ENCODE data around the gene TMEM97.

TMEM97 gene

GRCh38 chr17:28318759-28319597 is at the start of gene TMEM97 (continued):
- TF ChIP-seq AEBP2 (tag by site-specific recombination; IDR thresholded peaks at IDR 0.05; ENCODE audit: borderline replicate concordance), result no peak
- no peak for TF ChIP-seq ZNF624 (tag by site-specific recombination; IDR thresholded peaks at IDR 0.05)
- TF ChIP-seq, protein P1, sequence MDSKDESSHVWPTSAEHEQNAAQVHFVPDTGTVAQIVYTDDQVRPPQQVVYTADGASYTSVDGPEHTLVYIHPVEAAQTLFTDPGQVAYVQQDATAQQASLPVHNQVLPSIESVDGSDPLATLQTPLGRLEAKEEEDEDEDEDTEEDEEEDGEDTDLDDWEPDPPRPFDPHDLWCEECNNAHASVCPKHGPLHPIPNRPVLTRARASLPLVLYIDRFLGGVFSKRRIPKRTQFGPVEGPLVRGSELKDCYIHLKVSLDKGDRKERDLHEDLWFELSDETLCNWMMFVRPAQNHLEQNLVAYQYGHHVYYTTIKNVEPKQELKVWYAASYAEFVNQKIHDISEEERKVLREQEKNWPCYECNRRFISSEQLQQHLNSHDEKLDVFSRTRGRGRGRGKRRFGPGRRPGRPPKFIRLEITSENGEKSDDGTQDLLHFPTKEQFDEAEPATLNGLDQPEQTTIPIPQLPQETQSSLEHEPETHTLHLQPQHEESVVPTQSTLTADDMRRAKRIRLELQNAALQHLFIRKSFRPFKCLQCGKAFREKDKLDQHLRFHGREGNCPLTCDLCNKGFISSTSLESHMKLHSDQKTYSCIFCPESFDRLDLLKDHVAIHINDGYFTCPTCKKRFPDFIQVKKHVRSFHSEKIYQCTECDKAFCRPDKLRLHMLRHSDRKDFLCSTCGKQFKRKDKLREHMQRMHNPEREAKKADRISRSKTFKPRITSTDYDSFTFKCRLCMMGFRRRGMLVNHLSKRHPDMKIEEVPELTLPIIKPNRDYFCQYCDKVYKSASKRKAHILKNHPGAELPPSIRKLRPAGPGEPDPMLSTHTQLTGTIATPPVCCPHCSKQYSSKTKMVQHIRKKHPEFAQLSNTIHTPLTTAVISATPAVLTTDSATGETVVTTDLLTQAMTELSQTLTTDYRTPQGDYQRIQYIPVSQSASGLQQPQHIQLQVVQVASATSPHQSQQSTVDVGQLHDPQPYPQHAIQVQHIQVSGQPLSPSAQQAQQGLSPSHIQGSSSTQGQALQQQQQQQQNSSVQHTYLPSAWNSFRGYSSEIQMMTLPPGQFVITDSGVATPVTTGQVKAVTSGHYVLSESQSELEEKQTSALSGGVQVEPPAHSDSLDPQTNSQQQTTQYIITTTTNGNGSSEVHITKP (tag by site-specific recombination; IDR thresholded peaks at IDR 0.05), result peak; percentile 79
- no peak for TF ChIP-seq PBX3 (CRISPR knock-in tag; IDR thresholded peaks at IDR 0.05)
- TF ChIP-seq ZNF837 (tag by site-specific recombination; IDR thresholded peaks at IDR 0.05), result no peak
- TF ChIP-seq ZNF654 (tag by site-specific recombination; IDR thresholded peaks at IDR 0.05; ENCODE audit: low read depth), result no peak
- TF ChIP-seq, protein P2, sequence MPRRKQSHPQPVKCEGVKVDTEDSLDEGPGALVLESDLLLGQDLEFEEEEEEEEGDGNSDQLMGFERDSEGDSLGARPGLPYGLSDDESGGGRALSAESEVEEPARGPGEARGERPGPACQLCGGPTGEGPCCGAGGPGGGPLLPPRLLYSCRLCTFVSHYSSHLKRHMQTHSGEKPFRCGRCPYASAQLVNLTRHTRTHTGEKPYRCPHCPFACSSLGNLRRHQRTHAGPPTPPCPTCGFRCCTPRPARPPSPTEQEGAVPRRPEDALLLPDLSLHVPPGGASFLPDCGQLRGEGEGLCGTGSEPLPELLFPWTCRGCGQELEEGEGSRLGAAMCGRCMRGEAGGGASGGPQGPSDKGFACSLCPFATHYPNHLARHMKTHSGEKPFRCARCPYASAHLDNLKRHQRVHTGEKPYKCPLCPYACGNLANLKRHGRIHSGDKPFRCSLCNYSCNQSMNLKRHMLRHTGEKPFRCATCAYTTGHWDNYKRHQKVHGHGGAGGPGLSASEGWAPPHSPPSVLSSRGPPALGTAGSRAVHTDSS (tag by site-specific recombination; IDR thresholded peaks at IDR 0.05), result no peak
- TF ChIP-seq ZNF530 (tag by site-specific recombination; IDR thresholded peaks at IDR 0.05; ENCODE audit: low read depth), result no peak
- no peak for TF ChIP-seq ZNF549 (tag by site-specific recombination; IDR thresholded peaks at IDR 0.05)
- peak; percentile 51 for TF ChIP-seq REST (tag by site-specific recombination; IDR thresholded peaks at IDR 0.05)
- TF ChIP-seq ELK4 (IDR thresholded peaks at IDR 0.05; ENCODE audit: borderline replicate concordance, low read depth, low read length), result no peak
- no peak for TF ChIP-seq BCL11A (tag by site-specific recombination; IDR thresholded peaks at IDR 0.05; ENCODE audit: low read depth)
- peak; percentile 71; the same call in 1 of the 2 replicates for TF ChIP-seq ZNF24 (tag by site-specific recombination; IDR thresholded peaks at IDR 0.05)
- TF ChIP-seq MZF1 (tag by site-specific recombination; IDR thresholded peaks at IDR 0.05; ENCODE audit: borderline replicate concordance), result no peak
- TF ChIP-seq ZNF473 (tag by site-specific recombination; IDR thresholded peaks at IDR 0.05), result no peak
- peak; percentile 60; the same call in 1 of the 2 replicates for TF ChIP-seq ZNF561 (tag by site-specific recombination; IDR thresholded peaks at IDR 0.05; ENCODE audit: borderline replicate concordance)
- 0 out of 2 replicates have a peak, but pooled peaks have one; percentile 16 for TF ChIP-seq ZNF10 (tag by site-specific recombination; IDR thresholded peaks at IDR 0.05)
- TF ChIP-seq ZFP3 (tag by site-specific recombination; IDR thresholded peaks at IDR 0.05; ENCODE audit: low read depth), result no peak
- TF ChIP-seq ZNF404 (tag by site-specific recombination; IDR thresholded peaks at IDR 0.05), result no peak
- no peak; the same call in 1 of the 2 replicates for TF ChIP-seq ZNF341 (tag by site-specific recombination; IDR thresholded peaks at IDR 0.05; ENCODE audit: low read depth)
- TF ChIP-seq ZNF23 (tag by site-specific recombination; IDR thresholded peaks at IDR 0.05; ENCODE audit: borderline replicate concordance), result no peak
- no peak for TF ChIP-seq ZNF248 (tag by site-specific recombination; IDR thresholded peaks at IDR 0.05)
- TF ChIP-seq ZNF596 (tag by site-specific recombination; IDR thresholded peaks at IDR 0.05), result no peak
- TF ChIP-seq ZNF704 (tag by site-specific recombination; IDR thresholded peaks at IDR 0.05), result no peak
